Spleen (tissue), 7 donors: ENCODE results near the gene SIRT5.

Experiments
- POLR2A ChIP-seq, 3 donors: fragments of 450-650 bp; IDR thresholded peaks; one replicate each; pipeline ENCODE4 v1.5.1; 2017; ENCODE audit warnings: antibody characterized with exemption in 3 of 3, mild to moderate bottlenecking in 1 of 3
- TF ChIP-seq, protein P1 (sequence below), 11 experiments: fragments of 200-600 bp in 7 of 11; fragments of 450-650 bp in 4 of 11; sonication (generic) in 4 of 11; IDR thresholded peaks in 8 of 11; conservative IDR thresholded peaks in 3 of 11; 1 replicate in 7 of 11; 2 replicates in 4 of 11; pipeline versions ENCODE4 v1.4.0 to v1.8.0; 2016 to 2021; ENCODE audit warnings: antibody characterized with exemption in 11 of 11, inconsistent platforms in 4 of 11, mild to moderate bottlenecking in 1 of 11
- donor health status: DM: no; HTN: no; CAD: no; lungs with moderate emphysema.
- donor health status: DM: no; HTN: no; CAD: no.
- donor health status: DM: no; HTN: no; CAD: no.

DNA sequence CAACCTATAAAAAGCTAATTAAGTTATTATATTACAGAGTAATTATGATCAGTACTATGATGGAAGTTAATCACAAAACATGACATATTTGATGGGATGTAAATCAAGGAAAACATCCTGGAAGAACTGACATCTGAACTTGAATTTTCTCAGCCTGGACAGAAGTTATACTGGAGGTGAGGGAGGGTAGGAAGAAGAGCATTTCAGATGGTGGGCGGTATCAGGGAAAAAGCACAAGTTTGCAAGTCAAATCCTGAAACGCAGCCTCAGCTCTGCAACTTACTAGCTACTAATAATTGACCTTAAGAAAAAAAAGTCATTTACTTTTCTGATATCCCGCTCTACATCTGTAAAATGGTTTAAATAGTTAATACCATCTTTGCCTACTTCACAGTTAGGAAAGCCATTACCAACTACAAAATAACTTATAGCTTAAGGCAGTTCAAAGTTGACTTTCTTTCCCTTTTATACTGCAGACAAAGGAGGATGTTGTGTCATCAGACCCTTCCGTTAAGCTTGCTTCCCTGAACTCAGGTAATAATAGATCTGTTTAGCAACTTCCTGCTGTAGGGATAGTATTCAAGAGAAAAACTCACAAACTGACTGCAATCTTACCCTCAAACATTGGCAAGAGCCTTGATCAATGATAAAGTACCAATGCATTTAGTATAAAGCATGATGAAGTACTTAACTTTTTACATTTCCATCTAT is 61.7 kb downstream of the SIRT5 start:
- TF ChIP-seq, protein P1, sequence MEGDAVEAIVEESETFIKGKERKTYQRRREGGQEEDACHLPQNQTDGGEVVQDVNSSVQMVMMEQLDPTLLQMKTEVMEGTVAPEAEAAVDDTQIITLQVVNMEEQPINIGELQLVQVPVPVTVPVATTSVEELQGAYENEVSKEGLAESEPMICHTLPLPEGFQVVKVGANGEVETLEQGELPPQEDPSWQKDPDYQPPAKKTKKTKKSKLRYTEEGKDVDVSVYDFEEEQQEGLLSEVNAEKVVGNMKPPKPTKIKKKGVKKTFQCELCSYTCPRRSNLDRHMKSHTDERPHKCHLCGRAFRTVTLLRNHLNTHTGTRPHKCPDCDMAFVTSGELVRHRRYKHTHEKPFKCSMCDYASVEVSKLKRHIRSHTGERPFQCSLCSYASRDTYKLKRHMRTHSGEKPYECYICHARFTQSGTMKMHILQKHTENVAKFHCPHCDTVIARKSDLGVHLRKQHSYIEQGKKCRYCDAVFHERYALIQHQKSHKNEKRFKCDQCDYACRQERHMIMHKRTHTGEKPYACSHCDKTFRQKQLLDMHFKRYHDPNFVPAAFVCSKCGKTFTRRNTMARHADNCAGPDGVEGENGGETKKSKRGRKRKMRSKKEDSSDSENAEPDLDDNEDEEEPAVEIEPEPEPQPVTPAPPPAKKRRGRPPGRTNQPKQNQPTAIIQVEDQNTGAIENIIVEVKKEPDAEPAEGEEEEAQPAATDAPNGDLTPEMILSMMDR (IDR thresholded peaks at IDR 0.05 in 8 of 11, conservative IDR thresholded peaks at IDR 0.05 in 3 of 11): no peak
- TF ChIP-seq POLR2A (IDR thresholded peaks at IDR 0.05): no peak
